ENCODE measurements around the gene KIAA1191.

The KIAA1191 gene

GRCh38 chr5:176388444-176389134, 27.0 kb upstream of the KIAA1191 start, which contains the start of the genes HIGD2A and NOP16:
TSS of gene HIGD2A (plus strand) at chr5:176388751. CDS start at chr5:176388820, 69 bp downstream.
TSS of gene NOP16 (minus strand) at chr5:176388598. CDS start at chr5:176388539, 59 bp downstream.
- TF ChIP-seq CSRNP3 (CRISPR knock-in tag; IDR thresholded peaks at IDR 0.05) (peak; percentile 65; the same call in 1 of the 2 replicates), SNAI2 (CRISPR knock-in tag; IDR thresholded peaks at IDR 0.05) (no peak)
- ATAC-seq, result peak; percentile 92

GRCh38 chr5:176388003-176388443, 26.5 kb upstream of the KIAA1191 start:
- ATAC-seq, result peak; percentile 10
- TF ChIP-seq ZNF8 (CRISPR knock-in tag; IDR thresholded peaks at IDR 0.05) (no peak), CREB5 (CRISPR knock-in tag; IDR thresholded peaks at IDR 0.05; ENCODE audit: low read depth) (no peak)

GRCh38 chr5:176387384-176387925, 25.9 kb upstream of the KIAA1191 start:
- TF ChIP-seq ZC3H10 (CRISPR knock-in tag; IDR thresholded peaks at IDR 0.05), result no peak
- no peak for TF ChIP-seq ZNF8 (CRISPR knock-in tag; IDR thresholded peaks at IDR 0.05)
- TF ChIP-seq ZNF565 (CRISPR knock-in tag; conservative IDR thresholded peaks at IDR 0.05; ENCODE audit: low read depth), result no peak
- ATAC-seq, result no peak

- TF ChIP-seq PATZ1 (CRISPR knock-in tag; IDR thresholded peaks at IDR 0.05; ENCODE audit: borderline replicate concordance), result no peak
- no peak for TF ChIP-seq ZNF70 (CRISPR knock-in tag; IDR thresholded peaks at IDR 0.05)
- TF ChIP-seq GLIS3 (CRISPR knock-in tag; IDR thresholded peaks at IDR 0.05), result no peak
- no peak for ATAC-seq
Observed at GRCh38 chr5:176386491-176386890, 24.9 kb upstream of the KIAA1191 start.

GRCh38 chr5:176384991-176385390, 23.4 kb upstream of the KIAA1191 start:
- TF ChIP-seq ESRRG (CRISPR knock-in tag; IDR thresholded peaks at IDR 0.05), result no peak
- TF ChIP-seq PPARA (CRISPR knock-in tag; IDR thresholded peaks at IDR 0.05; ENCODE audit: borderline replicate concordance), result no peak
- TF ChIP-seq ZNF565 (CRISPR knock-in tag; conservative IDR thresholded peaks at IDR 0.05; ENCODE audit: low read depth), result no peak
- no peak for TF ChIP-seq ZFP30 (CRISPR knock-in tag; IDR thresholded peaks at IDR 0.05)
- TF ChIP-seq POU6F1 (CRISPR knock-in tag; IDR thresholded peaks at IDR 0.05; ENCODE audit: borderline replicate concordance, low read depth), result no peak
- TF ChIP-seq TOX (CRISPR knock-in tag; IDR thresholded peaks at IDR 0.05; ENCODE audit: borderline replicate concordance), result no peak
- TF ChIP-seq GLIS3 (CRISPR knock-in tag; IDR thresholded peaks at IDR 0.05), result no peak
- no peak for TF ChIP-seq CSDC2 (CRISPR knock-in tag; IDR thresholded peaks at IDR 0.05)
- no peak for TF ChIP-seq ZNF70 (CRISPR knock-in tag; IDR thresholded peaks at IDR 0.05)
- no peak for TF ChIP-seq SNAI2 (CRISPR knock-in tag; IDR thresholded peaks at IDR 0.05)
- no peak for TF ChIP-seq ZC3H10 (CRISPR knock-in tag; IDR thresholded peaks at IDR 0.05)
- ATAC-seq, result no peak

- ATAC-seq, result no peak
- no peak for TF ChIP-seq CSDC2 (CRISPR knock-in tag; IDR thresholded peaks at IDR 0.05)
- TF ChIP-seq RARB (CRISPR knock-in tag; IDR thresholded peaks at IDR 0.05), result no peak
- TF ChIP-seq TCF4 (CRISPR knock-in tag; IDR thresholded peaks at IDR 0.05; ENCODE audit: borderline replicate concordance), result no peak
- no peak for TF ChIP-seq PATZ1 (CRISPR knock-in tag; IDR thresholded peaks at IDR 0.05; ENCODE audit: borderline replicate concordance)
- no peak for TF ChIP-seq ZFP3 (CRISPR knock-in tag; IDR thresholded peaks at IDR 0.05)
- no peak for TF ChIP-seq POU6F1 (CRISPR knock-in tag; IDR thresholded peaks at IDR 0.05; ENCODE audit: borderline replicate concordance, low read depth)
Observed at GRCh38 chr5:176384366-176384930, 22.9 kb upstream of the KIAA1191 start.
